ENCODE measurements around the gene IGSF21. TPM values are rescaled to one million over a fixed set of nuclear protein-coding genes. Genes with fewer than 3 reads are reported as not detected.

The IGSF21 gene
- total and polyA plus RNA-seq, 2 donors (not counting 3 experiments of a cell fraction or from before 2014, with no cell fraction given): not detected

DNA sequence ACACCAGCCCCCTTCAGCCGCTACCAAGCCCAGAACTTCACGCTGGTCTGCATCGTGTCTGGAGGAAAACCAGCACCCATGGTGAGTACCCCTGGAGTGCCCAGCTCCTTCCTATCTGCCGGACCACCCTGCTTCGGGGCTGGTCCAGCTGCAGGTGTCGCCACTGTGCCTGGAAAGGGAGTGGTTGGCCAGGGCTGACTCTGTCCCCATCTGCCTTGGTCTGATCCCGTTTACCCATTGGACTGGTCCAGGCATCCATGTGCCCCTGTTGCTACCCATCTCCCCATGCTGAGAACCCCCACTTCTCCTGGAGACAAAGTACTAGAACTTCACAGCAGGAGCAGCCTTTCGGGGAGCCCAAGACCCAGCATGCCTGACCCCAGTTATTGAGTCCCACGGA is 254.6 kb downstream of the IGSF21 start:
- POLR2A ChIA-PET: no interaction called here
- dilution Hi-C loops (cut with MboI; ENCODE audit: extremely low pct_ligation_motif_present, low sequenced_read_pairs) (no loop called here), intact Hi-C loops (cut with micrococcal nuclease) (no loop called here)
- Histone ChIP-seq H3K4me2 (ENCODE audit: insufficient read depth, low read length) (no peak overlapping the region), H3K79me2 (ENCODE audit: control insufficient read depth, insufficient read depth, low read length) (no peaks in the 10 kb centered on the region), H3K27ac (ENCODE audit: insufficient read depth, low read depth, low read length) (no peak overlapping the region), H3K9me1 (replicated peaks; ENCODE audit: control insufficient read depth, extremely low read depth, insufficient read depth, low read length) (no peaks in the 10 kb centered on the region), H3K36me3 (ENCODE audit: control insufficient read depth in 2 of 2, extremely low read depth in 1 of 2, insufficient read depth in 2 of 2, low read length in 2 of 2) (no peaks in the 10 kb centered on the region), H4K20me1 (replicated peaks; ENCODE audit: control insufficient read depth, extremely low read depth, insufficient read depth, low read length) (no peaks in the 10 kb centered on the region), H2AFZ (ENCODE audit: low read depth, low read length) (no peak overlapping the region), H3K9me3 (replicated peaks; ENCODE audit: control insufficient read depth, insufficient read depth, low read length) (peaks cover 6% of the 10 kb centered on the region), H3K4me3 (replicated peaks in 1 of 3; ENCODE audit: insufficient read depth in 1 of 3, low read depth in 1 of 3, low read length in 3 of 3) (no peak overlapping the region), H3K27me3 (ENCODE audit: control insufficient read depth in 2 of 2, insufficient read depth in 2 of 2, low read length in 2 of 2) (no peaks in the 10 kb centered on the region), H3K9ac (replicated peaks; ENCODE audit: extremely low read depth, insufficient read depth, low read length) (no peak overlapping the region), H3K4me1 (ENCODE audit: control insufficient read depth, extremely low read depth, insufficient read depth, low read length) (no peaks in the 10 kb centered on the region)
- BruUV-seq (replicated peaks): no TSS peak
- no peak for FAIRE-seq
- TF ChIP-seq MYC (IDR thresholded peaks at IDR 0.05; ENCODE audit: low read depth, low read length) (no peak), MAX (IDR thresholded peaks at IDR 0.05; ENCODE audit: insufficient read depth, insufficient read length) (no peak), FOS (IDR thresholded peaks at IDR 0.05; ENCODE audit: borderline replicate concordance, insufficient read depth, low read length) (no peak), JUN (IDR thresholded peaks at IDR 0.05; ENCODE audit: borderline replicate concordance, insufficient read depth, insufficient read length, low read depth) (no peak), POLR2AphosphoS5 (IDR thresholded peaks at IDR 0.05; ENCODE audit: insufficient read depth, low read depth, low read length) (no peak), EZH2 (IDR thresholded peaks at IDR 0.05; ENCODE audit: borderline replicate concordance, low read depth, low read length, severe bottlenecking) (no peak)
- DNase-seq (ENCODE audit: low read depth, low spot score): no peak
- CTCF ChIA-PET: no interaction called here

- H3K9ac ChIP-seq (replicated peaks; ENCODE audit: extremely low read depth, insufficient read depth, low read length): no peak overlapping the region
- no peaks in the 10 kb centered on the region for H3K36me3 ChIP-seq (ENCODE audit: control insufficient read depth in 2 of 2, extremely low read depth in 1 of 2, insufficient read depth in 2 of 2, low read length in 2 of 2)
- TF ChIP-seq POLR2A (IDR thresholded peaks at IDR 0.05; ENCODE audit: low read depth, low read length) (no peak), JUN (IDR thresholded peaks at IDR 0.05; ENCODE audit: borderline replicate concordance, insufficient read depth, insufficient read length, low read depth) (no peak), GATA2 (IDR thresholded peaks at IDR 0.05; ENCODE audit: insufficient read depth, insufficient read length, low read depth, low read length) (no peak), POLR2AphosphoS5 (IDR thresholded peaks at IDR 0.05; ENCODE audit: insufficient read depth, low read depth, low read length) (no peak), FOS (IDR thresholded peaks at IDR 0.05; ENCODE audit: borderline replicate concordance, insufficient read depth, low read length) (no peak)
- TF ChIP-seq, protein P1, sequence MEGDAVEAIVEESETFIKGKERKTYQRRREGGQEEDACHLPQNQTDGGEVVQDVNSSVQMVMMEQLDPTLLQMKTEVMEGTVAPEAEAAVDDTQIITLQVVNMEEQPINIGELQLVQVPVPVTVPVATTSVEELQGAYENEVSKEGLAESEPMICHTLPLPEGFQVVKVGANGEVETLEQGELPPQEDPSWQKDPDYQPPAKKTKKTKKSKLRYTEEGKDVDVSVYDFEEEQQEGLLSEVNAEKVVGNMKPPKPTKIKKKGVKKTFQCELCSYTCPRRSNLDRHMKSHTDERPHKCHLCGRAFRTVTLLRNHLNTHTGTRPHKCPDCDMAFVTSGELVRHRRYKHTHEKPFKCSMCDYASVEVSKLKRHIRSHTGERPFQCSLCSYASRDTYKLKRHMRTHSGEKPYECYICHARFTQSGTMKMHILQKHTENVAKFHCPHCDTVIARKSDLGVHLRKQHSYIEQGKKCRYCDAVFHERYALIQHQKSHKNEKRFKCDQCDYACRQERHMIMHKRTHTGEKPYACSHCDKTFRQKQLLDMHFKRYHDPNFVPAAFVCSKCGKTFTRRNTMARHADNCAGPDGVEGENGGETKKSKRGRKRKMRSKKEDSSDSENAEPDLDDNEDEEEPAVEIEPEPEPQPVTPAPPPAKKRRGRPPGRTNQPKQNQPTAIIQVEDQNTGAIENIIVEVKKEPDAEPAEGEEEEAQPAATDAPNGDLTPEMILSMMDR (IDR thresholded peaks at IDR 0.05; ENCODE audit: extremely low read depth in 1 of 2, insufficient read depth in 1 of 2, low read depth in 1 of 2, low read length in 2 of 2): no peak
- intact Hi-C loops (cut with micrococcal nuclease) (no loop called here), dilution Hi-C loops (cut with MboI; ENCODE audit: extremely low pct_ligation_motif_present, low sequenced_read_pairs) (no loop called here)
- H3K9me1 ChIP-seq (replicated peaks; ENCODE audit: control insufficient read depth, extremely low read depth, insufficient read depth, low read length): no peaks in the 10 kb centered on the region
- POLR2A ChIA-PET: no interaction called here
- no peak for FAIRE-seq
- CTCF ChIA-PET: no interaction called here
- no peak overlapping the region for H3K27ac ChIP-seq (ENCODE audit: insufficient read depth, low read depth, low read length)
- no peak overlapping the region for H3K4me3 ChIP-seq (replicated peaks in 1 of 3; ENCODE audit: insufficient read depth in 1 of 3, low read depth in 1 of 3, low read length in 3 of 3)
- no peaks in the 10 kb centered on the region for H4K20me1 ChIP-seq (replicated peaks; ENCODE audit: control insufficient read depth, extremely low read depth, insufficient read depth, low read length)
- DNase-seq (ENCODE audit: low read depth, low spot score): no peak
- H3K4me2 ChIP-seq (ENCODE audit: insufficient read depth, low read length): no peak overlapping the region
- no peaks in the 10 kb centered on the region for H3K79me2 ChIP-seq (ENCODE audit: control insufficient read depth, insufficient read depth, low read length)
- peaks cover 3% of the 10 kb centered on the region for H3K9me3 ChIP-seq (replicated peaks; ENCODE audit: control insufficient read depth, insufficient read depth, low read length)
- BruUV-seq (replicated peaks): no TSS peak
- H3K27me3 ChIP-seq (ENCODE audit: control insufficient read depth in 2 of 2, insufficient read depth in 2 of 2, low read length in 2 of 2): no peaks in the 10 kb centered on the region
- no peaks in the 10 kb centered on the region for H3K4me1 ChIP-seq (ENCODE audit: control insufficient read depth, extremely low read depth, insufficient read depth, low read length)
- no peak overlapping the region for H2AFZ ChIP-seq (ENCODE audit: low read depth, low read length)
Measured at GRCh38 chr1:18363436-18363835, 255.8 kb downstream of the IGSF21 start.
